ENCODE results near the gene BEST4. TPM values are rescaled to one million over a fixed set of nuclear protein-coding genes. Genes with fewer than 3 reads are reported as not detected.

BEST4 gene
- 0.16 to 0.37 TPM (median 0.29 TPM) in 5 replicates for total RNA-seq (2022; extraction: Qiagen RNA extraction; ENCODE audit: low read depth)

DNA sequence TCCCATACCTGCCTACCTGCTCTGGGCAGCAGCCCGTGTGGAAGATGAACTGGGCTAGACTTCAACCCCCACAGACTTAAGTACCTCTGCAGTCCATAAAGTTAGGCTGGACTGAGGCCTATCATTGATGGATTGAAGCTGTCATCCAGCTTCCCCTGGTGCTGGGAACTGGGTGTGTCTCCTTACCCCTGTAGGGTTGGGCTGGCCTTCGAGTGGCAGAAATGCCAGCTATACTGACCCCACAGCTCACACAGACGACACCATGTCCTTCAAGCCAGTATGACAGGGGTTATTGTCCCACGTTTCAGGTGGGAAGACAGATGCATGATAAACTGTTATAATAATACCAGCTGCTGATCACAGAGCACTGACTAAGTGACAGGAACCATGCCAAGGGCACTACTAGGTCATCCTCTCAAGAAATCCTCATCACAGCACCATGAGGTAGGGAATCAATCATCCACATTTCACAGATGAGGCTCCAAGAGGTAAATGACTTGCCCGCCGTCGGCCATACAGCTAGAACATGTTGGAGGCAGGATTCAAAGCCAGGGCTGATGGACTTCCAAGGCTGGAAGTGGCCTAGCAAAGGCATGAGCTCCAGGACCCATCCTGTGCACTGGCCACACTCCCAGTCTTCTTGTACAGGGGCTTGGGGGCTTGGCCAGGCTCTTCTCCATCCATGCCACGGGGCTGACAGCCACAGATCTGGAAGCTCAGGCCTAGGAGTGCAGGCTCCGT is at the start of gene BEST4:
BEST4 (minus strand) TSS at position 51 of the 741 bp plus-strand sequence. CDS start 465 bp downstream, outside the sequence.

GRCh38 chr1:44808063-44808937 is 20.3 kb upstream of the BEST4 start, which contains the start of gene BTBD19:
Gene BTBD19, plus strand, starts transcription at chr1:44808523. Its CDS starts 298 bp downstream, at chr1:44808821.

GRCh38 chr1:44806704-44807363 is 18.9 kb upstream of the BEST4 start, which contains the start of gene DYNLT4:
Gene DYNLT4, minus strand, starts transcription at chr1:44807351. Its CDS starts 683 bp downstream, at chr1:44806668.

GRCh38 chr1:44799770-44800584 is 12.0 kb upstream of the BEST4 start, which contains the start of gene PLK3:
Gene PLK3, plus strand, starts transcription at chr1:44800377. Its CDS starts 87 bp downstream, at chr1:44800464.

DNA sequence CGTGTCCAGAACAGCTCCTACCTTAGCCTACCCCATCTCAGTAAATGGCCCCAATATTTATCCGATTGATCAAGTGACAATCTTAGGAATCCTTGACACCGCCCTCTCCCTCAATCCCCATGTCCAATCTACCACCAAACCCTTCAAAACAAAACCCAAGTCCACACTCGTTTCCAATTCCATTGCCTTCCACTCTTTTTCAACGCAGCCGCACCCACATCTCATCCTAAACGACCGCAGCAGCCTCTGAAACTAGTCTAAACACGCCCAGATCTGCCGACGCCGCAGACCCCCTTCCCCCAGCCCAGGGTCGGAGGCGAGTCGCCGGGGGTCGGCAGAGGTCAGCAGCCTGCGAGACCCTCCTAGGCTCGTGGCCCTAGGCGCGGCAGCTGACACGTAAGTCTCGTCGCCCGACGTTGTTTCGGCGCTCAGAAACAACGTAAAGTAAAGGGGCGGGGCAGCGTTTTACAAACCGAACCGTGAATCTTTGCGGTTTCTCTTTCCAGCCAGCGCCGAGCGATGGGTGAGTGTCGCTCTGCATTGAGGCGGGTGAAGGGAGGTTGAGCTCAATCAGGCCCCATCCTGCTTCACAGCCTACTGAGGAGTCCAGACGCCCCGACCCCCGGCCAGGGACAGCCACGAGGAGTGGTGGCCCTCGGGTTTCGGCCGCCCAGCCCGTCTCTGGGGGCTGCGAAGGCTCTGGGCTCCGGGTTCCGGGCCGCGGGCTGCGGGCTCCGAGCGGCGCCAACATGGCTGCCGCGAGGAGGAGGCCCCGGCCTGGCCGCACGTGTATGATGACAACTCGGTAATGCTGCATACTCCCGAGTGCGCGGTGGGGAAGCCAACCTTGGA is 12.7 kb downstream of the BEST4 start, which contains the start of gene RPS8:
RPS8 (plus strand) TSS at position 463 of the 852 bp plus-strand sequence; CDS start at position 520, 57 bp downstream.

DNA sequence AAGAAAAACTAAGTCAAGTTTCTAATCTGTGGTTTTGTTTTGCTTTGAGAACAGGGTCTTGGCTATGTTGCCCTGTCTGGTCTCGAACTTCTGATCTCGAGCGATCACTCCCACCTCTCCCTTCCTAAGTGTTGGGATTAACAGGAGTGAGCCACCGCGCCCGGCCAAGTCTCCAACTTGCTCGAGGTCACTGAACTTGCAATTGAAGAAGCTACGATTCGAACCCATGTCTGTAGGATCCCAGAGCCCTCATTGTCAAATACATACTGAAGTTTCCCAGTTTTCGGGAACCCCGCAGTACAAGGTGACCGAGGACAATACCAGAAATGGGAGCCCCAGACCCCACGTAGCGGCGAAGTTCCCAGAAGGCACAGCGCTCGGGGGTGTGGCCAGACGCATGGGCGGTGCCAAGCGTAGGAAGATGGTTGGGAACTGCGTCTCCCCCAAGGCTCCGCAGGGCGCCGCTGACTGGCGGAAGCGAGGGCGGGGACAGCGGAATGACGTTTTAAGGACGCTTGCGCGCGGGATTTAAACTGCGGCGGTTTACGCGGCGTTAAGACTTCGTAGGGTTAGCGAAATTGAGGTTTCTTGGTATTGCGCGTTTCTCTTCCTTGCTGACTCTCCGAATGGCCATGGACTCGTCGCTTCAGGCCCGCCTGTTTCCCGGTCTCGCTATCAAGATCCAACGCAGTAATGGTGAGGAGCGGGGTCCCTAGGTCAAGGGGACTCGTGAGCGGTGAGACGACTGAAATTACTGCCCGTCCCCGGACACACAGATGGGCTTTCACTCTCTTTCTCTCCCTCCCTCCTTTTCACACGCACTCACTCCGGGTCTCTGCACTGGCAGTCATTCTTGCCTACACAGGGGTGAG is 48.4 kb downstream of the BEST4 start, which contains the start of gene KIF2C:
KIF2C (plus strand) TSS at position 531 of the 872 bp plus-strand sequence; CDS start at position 627, 96 bp downstream.

Other genes starting within 250 kb of the BEST4 start
- gene TMEM53, start 113.7 kb downstream of the BEST4 start, total RNA-seq (2022; extraction: Qiagen RNA extraction; ENCODE audit: low read depth): 7.6 to 13.6 TPM (median 9.5 TPM) in 5 replicates
- gene ARMH1, start 113.5 kb downstream of the BEST4 start, total RNA-seq (2022; extraction: Qiagen RNA extraction; ENCODE audit: low read depth): 0.28 to 1.2 TPM (median 0.85 TPM) in 5 replicates
- gene RNU5D-1, start 57.0 kb downstream of the BEST4 start, total RNA-seq (2022; extraction: Qiagen RNA extraction; ENCODE audit: low read depth): not detected in 5 replicates
- 39.1 to 45.8 TPM (median 42.7 TPM) in 5 replicates for gene KIF2C, start 48.3 kb downstream of the BEST4 start, total RNA-seq (2022; extraction: Qiagen RNA extraction; ENCODE audit: low read depth)
- 1,540 to 1,813 TPM (median 1,677 TPM) in 5 replicates for gene RPS8, start 12.6 kb downstream of the BEST4 start, total RNA-seq (2022; extraction: Qiagen RNA extraction; ENCODE audit: low read depth)
- gene PLK3, start 12.2 kb upstream of the BEST4 start, total RNA-seq (2022; extraction: Qiagen RNA extraction; ENCODE audit: low read depth): 12.3 to 19.5 TPM (median 17.5 TPM) in 5 replicates
- 0.32 to 0.64 TPM (median 0.48 TPM) in 4 of 5 replicates, not detected in the other for gene DYNLT4, start 19.2 kb upstream of the BEST4 start, total RNA-seq (2022; extraction: Qiagen RNA extraction; ENCODE audit: low read depth)
- gene BTBD19, start 20.4 kb upstream of the BEST4 start, total RNA-seq (2022; extraction: Qiagen RNA extraction; ENCODE audit: low read depth): 2.2 to 3.3 TPM (median 2.7 TPM) in 5 replicates
- 0.14 to 0.30 TPM (median 0.20 TPM) in 5 replicates for gene PTCH2, start 55.1 kb upstream of the BEST4 start, total RNA-seq (2022; extraction: Qiagen RNA extraction; ENCODE audit: low read depth)
- 15.9 to 20.6 TPM (median 19.0 TPM) in 5 replicates for gene EIF2B3, start 198.4 kb upstream of the BEST4 start, total RNA-seq (2022; extraction: Qiagen RNA extraction; ENCODE audit: low read depth)
- gene HECTD3, start 223.2 kb upstream of the BEST4 start, total RNA-seq (2022; extraction: Qiagen RNA extraction; ENCODE audit: low read depth): 13.1 to 18.6 TPM (median 17.7 TPM) in 5 replicates
- gene UROD, start 224.1 kb upstream of the BEST4 start, total RNA-seq (2022; extraction: Qiagen RNA extraction; ENCODE audit: low read depth): 38.9 to 50.8 TPM (median 48.7 TPM) in 5 replicates

Data from A549 treated with RU486 at 1 μM for 4 hours (cell line).